T-helper 2 cell (primary cell): ENCODE data around the gene BABAM1.
A peak's percentile ranks its signal among the peaks of the same experiment; 100 is the strongest.
"Not testable (repeated sequence)": the region's sequence is repeated elsewhere in the genome, so short reads cannot be mapped to it uniquely, and the experiment has no call there.

Source experiments
- DNase-seq, 5 experiments: peaks; one replicate each; pipeline versions ENCODE4 v3.0.0 to v3.0.0-alpha.2; 2012 to 2022

BABAM1 gene

DNA sequence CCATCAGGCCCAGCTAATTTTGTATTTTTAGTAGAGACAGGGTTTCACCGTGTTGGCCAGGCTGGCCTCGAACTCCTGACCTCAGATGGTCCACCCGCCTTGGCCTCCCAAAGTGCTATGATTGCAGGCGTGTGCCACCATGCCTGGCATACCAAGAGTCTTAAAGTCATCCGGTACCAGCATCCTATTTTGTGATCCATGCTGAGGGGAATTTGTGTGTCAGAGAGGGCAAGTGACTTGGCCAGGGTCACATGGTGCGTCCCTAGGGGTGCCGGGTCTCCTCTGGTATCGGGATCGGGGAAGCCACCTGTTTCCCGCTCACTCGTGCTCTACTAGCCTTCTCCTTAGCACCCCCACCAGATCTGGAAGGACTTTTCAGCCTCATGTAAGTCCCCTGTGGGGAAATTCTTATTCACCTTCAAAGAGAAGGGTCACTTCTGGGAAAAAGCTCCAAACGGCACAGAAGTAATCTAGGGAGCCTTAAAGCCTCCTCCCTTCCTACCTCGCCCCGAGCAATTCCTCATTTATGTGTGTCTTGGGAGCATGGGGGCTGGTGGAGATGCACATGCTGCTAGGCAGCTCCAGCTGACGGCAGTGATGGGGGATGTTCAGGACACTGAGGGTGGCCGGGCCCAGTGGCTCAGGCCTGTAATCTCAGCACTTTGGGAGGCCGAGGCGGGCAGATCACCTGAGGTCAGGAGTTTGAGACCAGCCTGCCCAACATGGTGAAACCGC lies 8.4 kb downstream of the BABAM1 start:
- no peak for DNase-seq

DNA sequence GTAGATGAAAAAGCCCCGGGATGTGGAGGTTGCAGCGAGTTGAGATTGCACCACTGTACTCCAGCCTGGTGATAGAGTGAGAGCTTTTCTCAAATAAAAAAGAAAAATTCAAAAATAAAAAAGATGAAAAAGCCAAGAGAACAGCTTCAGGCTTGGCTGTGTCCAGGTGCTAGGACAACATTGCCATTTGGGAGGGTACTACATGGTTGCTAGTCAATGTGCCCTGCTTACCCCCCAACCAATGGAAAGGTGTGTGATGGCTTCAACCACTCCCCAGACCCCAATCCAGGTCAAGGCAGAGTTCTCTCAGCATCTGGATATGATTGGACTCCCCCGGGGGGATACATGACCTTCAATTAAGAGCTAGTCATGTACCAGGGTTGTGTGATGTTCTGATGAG lies 12.2 kb downstream of the BABAM1 start:
- DNase-seq, result no peak

GRCh38 chr19:17281391-17282304 lies 14.4 kb downstream of the BABAM1 start, which contains the start of gene ANKLE1:
Gene ANKLE1, plus strand, starts transcription at chr19:17281901. Its CDS starts 20 bp downstream, at chr19:17281921.
- peak in 2 of 5 experiments; percentile 32 to 49 for DNase-seq

GRCh38 chr19:17282488-17283125 lies 15.4 kb downstream of the BABAM1 start:
- DNase-seq, result peak; percentile 61 to 82 (median 69)

DNA sequence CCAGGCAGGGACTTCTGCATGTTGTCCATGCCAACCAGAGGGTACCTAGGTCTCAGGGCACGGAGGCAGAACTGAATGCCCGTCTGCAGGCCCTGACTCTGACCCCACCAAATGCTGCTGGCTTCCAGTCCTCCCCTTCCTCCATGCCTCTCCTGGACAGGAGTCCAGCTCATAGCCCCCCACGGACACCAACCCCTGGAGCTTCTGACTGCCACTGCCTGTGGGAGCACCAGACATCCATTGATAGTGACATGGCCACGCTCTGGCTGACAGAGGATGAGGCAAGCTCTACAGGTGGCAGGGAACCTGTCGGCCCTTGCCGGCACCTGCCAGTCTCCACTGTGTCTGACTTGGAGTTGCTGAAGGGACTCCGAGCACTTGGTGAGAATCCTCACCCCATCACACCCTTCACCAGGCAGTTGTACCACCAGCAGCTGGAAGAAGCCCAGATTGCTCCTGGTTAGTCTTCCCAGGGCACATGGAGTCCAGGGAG lies 16.3 kb downstream of the BABAM1 start:
- DNase-seq, result no peak

GRCh38 chr19:17285415-17286135 lies 18.3 kb downstream of the BABAM1 start:
- DNase-seq, result no peak

DNA sequence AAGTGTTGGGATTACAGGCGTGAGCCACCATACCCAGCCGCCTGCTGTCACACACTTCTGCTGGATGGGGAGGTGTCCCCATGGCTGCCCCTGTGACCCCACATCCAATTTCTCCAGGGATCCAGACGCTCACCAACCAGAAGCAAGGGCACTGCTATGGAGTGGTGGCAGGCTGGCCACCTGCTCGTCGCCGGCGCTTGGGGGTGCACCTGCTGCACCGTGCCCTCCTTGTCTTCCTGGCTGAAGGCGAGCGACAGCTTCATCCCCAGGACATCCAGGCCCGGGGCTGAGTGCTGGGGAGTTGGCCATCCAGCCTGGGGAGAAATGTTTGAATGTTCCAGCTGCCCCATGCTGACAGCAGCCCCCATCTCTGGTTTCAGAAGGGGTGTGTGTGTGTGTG lies 19.0 kb downstream of the BABAM1 start:
- no peak for DNase-seq

DNA sequence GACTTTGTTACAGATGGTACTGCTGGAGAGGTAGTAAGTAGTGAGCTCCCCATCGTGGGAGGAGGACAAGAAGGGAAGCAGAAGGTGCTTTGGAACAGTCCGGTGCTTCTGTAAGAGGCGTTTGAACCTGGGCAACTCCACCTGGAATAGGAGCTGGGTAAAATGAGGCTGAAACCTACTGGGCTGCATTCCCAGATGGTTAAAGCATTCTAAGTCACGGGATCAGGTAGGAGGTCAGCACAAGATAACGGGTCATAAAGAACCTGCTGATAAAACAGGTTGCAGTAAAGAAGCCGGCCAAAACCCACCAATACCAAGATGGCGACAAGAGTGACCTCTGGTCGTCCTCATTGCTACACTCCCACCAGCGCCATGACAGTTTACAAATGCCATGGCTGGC lies 19.5 kb downstream of the BABAM1 start:
- no peak for DNase-seq

DNA sequence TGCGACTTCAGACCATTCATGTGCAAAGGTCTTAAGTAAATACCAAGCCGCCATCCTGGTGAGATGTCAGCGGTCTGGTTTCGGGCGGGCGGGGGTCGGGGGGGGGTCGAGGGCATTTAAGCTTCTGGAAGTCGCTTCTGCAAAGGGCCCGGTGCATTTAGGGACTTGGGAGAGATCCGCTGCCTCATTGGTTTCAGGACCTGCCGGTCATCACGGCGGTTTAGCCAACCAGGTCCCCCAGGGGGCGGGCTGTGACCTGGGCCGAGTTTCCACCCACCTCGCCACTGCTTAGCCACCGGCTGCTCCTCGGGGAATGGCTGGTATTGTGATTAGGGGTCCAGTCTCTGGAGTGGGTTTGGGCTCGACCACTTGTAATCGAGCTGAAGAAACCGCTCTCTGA lies 22.2 kb downstream of the BABAM1 start:
- DNase-seq, result peak in 1 of 5 experiments; percentile 80

DNA sequence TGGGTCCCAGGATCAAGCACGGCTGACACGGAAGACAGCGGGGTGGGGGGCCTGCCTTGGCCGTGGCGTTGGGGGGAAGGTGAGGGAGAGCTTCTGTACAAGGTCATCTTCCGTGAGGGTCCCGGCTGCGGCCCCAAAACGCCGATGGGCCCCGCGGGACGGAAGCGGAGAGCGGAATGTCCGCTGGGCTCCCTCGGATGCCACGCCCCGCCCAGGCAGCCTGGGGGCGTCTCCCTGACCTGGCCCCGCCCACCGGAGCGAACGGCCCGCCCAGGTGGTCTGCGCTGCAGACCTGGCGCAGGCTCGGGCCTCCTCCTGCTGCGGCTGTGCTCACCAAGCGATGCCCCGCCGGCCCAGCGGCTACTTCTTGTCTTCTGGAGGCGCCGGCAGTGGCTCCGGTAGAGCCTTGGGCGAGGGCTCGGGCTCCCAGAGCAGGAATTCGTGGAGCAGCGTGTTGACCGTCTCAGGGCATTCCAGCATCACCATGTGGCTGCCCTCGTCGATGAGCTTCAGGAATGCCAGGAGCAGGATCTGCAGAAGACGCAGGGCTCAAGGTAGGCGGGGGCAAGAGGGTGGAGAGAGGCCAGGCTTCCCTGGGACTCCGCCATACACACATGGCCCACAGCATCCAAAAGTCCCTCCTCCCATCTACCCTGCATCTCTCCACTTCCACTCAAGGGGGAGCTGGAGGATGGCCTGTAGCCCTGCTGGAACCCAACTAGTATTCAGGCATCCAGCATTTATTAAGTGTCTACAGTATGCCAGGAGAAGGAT lies 25.2 kb downstream of the BABAM1 start:
- peak; percentile 66 to 87 (median 67) for DNase-seq

GRCh38 chr19:17293605-17294004 lies 26.4 kb downstream of the BABAM1 start:
- DNase-seq, result no peak

- DNase-seq, result peak in 4 of 5 experiments; percentile 28 to 57 (median 36)
Measured at GRCh38 chr19:17294051-17294891, 27.0 kb downstream of the BABAM1 start.

- DNase-seq, result not testable (repeated sequence)
Measured at GRCh38 chr19:17295551-17295950, 28.3 kb downstream of the BABAM1 start.

DNA sequence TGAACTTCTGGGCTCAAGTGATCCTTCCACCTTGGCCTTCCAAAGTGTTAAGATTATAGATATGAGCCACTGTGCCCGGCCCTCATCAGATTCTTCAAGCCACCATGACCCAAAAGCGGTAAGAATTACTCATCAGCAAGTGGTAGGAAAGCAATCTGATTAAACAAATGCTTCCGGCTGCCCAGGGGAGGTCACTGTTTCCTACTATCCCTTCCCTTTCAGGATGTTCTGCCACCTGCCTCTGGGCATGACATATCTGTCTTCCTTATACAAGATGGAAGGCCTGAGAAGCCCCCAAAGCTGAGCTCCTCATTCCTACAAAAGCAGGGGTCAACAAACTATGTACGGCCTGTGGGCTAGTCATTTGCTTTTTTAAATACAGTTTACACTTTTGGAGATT lies 29.0 kb downstream of the BABAM1 start:
- DNase-seq, result no peak

DNA sequence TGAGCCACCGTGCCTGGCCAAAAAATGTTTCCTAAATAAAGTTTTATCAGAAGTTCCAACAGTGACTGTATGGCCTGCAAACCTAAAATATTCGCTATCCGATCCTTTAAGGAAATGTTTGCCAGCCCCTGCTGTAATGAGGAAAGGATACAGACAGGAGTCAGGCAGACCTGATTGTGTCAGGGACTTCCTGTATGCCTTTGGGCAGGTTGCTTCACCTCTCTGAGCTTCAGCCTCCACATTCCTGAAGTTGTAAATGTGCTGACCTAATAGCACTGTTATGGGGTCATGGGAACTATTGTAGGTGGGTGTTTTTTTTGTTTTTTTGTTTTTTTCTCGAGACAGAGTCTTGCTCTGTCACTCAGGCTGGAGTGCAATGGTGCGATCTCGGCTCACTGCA lies 29.7 kb downstream of the BABAM1 start:
- no peak for DNase-seq

DNA sequence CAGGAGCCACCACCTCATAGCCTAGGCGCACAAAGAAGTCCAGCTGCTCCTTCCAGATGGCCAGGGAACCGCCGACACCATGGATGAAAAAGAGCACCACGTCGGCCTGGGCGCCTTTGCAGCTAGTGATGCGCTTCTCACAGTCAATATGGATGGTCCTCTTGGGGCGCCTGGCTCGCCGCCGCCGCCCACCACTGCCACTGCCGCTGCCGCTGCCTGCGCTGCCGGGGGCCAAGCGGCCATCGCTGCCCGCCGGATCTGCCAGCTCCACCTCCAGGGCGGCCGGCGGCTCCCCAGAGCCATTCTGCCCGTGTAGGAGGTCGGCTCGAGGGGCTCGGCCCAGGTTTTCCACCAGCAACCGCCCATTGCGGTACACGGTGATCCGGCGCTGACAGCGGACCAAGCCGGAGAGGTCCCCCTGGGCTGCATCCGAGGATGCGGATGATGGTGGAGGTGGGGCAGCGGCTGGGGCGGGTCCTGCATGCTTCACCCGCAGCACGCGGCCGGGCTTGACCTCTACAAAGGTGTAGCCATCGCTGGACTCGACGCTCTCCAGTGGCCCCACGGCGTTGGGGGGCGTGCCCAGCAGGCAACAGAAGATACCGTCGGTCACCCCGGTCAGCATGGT lies 33.9 kb downstream of the BABAM1 start:
- DNase-seq, result no peak

- no peak for DNase-seq
Measured at GRCh38 chr19:17302391-17303166, 35.3 kb downstream of the BABAM1 start.

- DNase-seq, result peak; percentile 83 to 95 (median 90)
Measured at GRCh38 chr19:17303167-17303939, 36.1 kb downstream of the BABAM1 start, which contains the start of gene ABHD8. Gene ABHD8, minus strand, starts transcription at chr19:17303425. Its CDS starts 1,809 bp downstream, at chr19:17301616.
